Measurements from ENCODE around the gene NLN.

DNA sequence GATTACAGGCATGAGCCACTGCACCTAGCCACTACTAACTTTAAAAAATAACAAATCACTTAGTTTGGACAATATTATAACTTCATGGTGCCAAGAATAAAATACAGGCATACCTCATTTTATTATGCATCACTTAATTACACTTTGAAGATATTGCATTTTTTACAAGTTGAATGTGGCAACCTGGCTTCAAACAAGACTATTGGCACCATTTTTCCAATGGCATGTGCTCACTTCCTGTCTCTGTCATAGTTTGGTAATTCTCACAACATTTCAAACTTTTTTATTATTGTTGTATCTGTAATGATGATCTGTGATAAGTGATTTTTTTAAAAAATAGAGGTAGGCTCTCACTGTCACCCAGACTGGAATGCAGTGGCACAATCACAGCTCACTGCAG lies 154.5 kb downstream of the NLN start:
- TF ChIP-seq, protein P1, sequence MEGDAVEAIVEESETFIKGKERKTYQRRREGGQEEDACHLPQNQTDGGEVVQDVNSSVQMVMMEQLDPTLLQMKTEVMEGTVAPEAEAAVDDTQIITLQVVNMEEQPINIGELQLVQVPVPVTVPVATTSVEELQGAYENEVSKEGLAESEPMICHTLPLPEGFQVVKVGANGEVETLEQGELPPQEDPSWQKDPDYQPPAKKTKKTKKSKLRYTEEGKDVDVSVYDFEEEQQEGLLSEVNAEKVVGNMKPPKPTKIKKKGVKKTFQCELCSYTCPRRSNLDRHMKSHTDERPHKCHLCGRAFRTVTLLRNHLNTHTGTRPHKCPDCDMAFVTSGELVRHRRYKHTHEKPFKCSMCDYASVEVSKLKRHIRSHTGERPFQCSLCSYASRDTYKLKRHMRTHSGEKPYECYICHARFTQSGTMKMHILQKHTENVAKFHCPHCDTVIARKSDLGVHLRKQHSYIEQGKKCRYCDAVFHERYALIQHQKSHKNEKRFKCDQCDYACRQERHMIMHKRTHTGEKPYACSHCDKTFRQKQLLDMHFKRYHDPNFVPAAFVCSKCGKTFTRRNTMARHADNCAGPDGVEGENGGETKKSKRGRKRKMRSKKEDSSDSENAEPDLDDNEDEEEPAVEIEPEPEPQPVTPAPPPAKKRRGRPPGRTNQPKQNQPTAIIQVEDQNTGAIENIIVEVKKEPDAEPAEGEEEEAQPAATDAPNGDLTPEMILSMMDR (IDR thresholded peaks at IDR 0.05): no peak
- no peak for TF ChIP-seq POLR2AphosphoS5 (IDR thresholded peaks at IDR 0.05; ENCODE audit: insufficient read depth in 1 of 2, low read depth in 1 of 2)
